HG02763 (cell line): Measurements from ENCODE around the gene LRP1B.
A peak's percentile ranks its signal among the peaks of the same experiment; 100 is the strongest.
"Not testable (repeated sequence)": the region's sequence is repeated elsewhere in the genome, so short reads cannot be mapped to it uniquely, and the experiment has no call there.

ENCODE experiments used
- ATAC-seq: cut with Tn5 transposase; IDR thresholded peaks from one replicate; pipeline ENCODE4 v1.9.1; 2021; ENCODE audit warnings: mild to moderate bottlenecking, moderate library complexity; ENCODE audit not compliant: unreplicated experiment

Gene LRP1B

DNA sequence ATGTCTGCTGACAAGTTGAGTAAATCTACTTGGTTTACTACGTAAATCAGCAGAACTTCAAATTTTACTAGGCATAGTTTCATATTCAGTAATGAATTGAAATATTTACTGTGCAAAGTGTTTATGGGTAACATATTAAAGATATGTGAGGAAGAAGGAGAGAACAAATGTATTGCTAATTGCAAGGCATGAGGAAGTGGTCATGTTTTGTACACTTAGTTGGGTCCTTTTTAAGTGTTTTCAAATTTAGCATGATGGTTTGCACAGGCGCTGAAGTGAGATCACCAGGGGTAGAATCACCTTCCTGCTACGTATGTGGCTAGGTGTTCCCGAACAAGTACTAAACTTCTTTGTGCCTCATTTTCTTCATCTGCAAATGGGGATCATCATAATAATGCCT, 1534.4 kb downstream of the LRP1B start:
- peak; percentile 54 for ATAC-seq

GRCh38 chr2:140595107-140595506, 1535.7 kb downstream of the LRP1B start:
- ATAC-seq, result no peak

GRCh38 chr2:140593132-140593531, 1537.7 kb downstream of the LRP1B start:
- no peak for ATAC-seq

DNA sequence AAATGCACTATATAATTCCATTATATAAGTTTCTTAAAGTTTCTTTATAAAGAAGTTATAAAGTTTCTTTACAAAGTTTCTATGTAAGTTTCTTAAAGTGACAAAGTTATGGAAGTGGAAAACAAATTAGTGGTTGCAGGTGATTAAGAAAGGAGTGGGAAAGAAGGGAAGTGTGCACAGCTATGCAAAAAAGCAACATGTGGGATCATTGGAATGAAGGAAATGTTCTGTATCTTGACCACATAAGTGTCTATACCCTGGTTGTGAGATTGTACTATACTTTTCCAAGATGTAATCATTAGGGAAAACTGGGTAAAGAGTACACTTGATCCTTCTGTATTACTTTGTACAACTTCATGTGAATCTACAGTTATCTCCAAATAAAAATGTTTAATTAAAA, 1541.1 kb downstream of the LRP1B start:
- ATAC-seq, result no peak

DNA sequence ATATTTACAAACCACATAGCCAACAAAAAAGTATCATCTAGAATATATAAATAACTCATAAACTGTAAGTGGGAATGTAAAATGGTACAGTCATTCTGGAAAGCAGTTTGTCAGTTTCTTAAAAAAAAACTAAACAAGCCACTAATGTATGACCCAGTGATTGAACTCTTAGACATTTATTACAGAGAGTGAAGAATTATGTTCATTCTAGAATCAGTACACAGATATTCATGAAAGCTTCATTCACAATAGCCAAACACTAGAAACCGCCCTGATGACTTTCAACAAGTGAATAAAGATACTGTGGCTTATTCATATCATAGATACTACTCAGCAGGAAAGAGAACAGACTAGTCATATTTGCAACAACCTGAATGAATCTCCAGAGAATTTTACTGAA, 1541.5 kb downstream of the LRP1B start:
- ATAC-seq, result no peak

DNA sequence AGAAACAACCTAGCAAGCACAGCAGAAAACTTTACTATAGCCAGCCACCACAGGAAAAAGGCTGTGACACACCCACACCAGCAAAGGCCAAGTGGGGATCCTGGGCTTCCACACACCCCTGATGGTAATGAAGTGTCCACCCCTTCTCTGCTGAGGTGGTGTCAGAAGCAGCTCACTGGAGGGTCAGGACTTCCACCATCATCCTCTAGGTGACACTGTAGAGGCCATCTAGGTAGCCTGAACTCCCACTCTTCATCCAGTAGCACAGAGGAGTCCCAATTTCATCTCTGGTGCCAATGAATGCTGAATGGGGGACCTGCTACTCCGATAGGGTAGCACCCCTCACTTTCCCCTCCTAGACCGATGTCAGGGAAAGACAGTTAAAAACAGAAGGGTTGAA, 1544.4 kb downstream of the LRP1B start:
- ATAC-seq, result peak; percentile 89

- no peak for ATAC-seq
Observed at GRCh38 chr2:140585016-140585415, 1545.8 kb downstream of the LRP1B start.

DNA sequence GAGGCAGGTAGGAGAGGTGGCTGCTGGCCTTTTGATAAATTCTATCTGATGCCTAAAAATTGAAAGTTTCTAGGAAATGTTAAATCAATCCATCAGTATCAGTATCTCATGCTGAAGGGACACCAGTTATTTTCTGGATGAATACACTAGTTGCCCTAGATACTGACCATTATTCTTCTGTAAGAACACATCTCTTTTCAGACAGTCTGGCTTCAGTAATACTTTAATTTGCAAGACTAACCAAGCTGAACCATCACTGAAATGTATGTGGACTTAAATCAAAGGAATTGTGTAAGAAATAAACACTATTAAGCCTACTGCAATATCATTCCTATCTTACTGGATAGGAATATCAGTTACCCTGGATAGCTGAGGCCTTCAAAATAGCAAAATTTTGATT, 1546.3 kb downstream of the LRP1B start:
- no peak for ATAC-seq

- no peak for ATAC-seq
Observed at GRCh38 chr2:140580532-140581151, 1550.2 kb downstream of the LRP1B start.

- no peak for ATAC-seq
Observed at GRCh38 chr2:140577453-140577852, 1553.4 kb downstream of the LRP1B start.

GRCh38 chr2:140567734-140568133, 1563.1 kb downstream of the LRP1B start:
- ATAC-seq, result no peak

GRCh38 chr2:140565756-140566155, 1565.1 kb downstream of the LRP1B start:
- no peak for ATAC-seq

- ATAC-seq, result no peak
Observed at GRCh38 chr2:140555701-140556100, 1575.1 kb downstream of the LRP1B start.

GRCh38 chr2:140552634-140553033, 1578.2 kb downstream of the LRP1B start:
- no peak for ATAC-seq

GRCh38 chr2:140551287-140551686, 1579.5 kb downstream of the LRP1B start:
- ATAC-seq, result no peak

GRCh38 chr2:140550821-140551220, 1580.0 kb downstream of the LRP1B start:
- no peak for ATAC-seq

DNA sequence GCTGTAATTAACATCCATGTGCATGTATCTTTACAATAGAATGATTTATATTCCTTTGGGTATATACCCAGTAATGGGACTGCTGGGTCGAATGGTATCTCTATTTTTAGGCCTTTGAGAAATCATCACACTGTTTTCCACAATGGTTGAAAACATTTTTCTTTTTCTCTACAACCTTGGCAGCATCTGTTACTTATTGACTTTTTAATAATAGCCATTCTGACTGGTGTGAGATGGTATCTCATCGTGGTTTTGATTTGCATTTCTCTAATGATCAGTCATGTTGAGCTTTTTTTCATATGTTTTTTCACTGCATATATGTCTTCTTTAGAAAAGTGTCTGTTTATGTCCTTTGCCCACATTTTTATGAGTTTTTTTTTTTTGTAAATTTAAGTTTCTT, 1586.0 kb downstream of the LRP1B start:
- not testable (repeated sequence) for ATAC-seq

DNA sequence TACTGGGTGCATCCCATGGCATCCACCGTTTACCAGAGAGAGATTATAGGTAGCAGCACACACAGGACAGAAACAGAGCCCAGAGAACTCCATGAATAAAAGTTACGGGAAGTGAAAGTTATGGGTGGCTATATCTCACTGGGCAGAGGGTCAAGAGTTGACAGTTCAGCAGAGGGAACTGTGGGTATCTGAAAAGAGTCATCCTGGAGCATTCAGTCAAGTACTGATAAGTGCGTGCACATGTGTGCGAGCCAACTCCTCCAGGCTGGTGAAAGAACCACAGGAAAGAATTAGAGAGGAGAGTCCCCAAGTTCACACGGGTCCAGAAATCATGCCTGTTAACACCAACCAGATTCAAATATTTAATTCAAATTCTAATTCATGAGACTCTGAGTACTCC, 1588.2 kb downstream of the LRP1B start:
- no peak for ATAC-seq

GRCh38 chr2:140539242-140539875, 1591.5 kb downstream of the LRP1B start:
- no peak for ATAC-seq

GRCh38 chr2:140529706-140530105, 1601.1 kb downstream of the LRP1B start:
- ATAC-seq, result no peak

DNA sequence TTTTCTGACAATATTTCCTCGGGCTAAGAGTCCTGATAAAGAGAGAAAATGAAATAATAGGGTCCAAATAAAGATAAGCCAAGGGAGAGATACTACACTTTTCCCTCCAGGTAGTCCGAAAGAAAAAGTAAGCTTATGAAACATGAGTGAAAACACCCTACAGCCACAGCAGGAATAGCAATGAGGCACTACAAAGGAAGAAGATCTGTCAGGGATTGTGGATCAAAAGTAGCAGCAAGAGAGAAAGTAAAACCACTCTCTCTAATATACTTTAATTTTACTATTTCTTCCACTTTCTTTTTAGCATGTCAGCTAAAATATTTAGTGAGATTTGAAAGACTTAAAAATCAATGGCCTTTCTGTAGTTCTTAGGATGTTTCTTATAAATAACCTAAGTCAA, 1601.8 kb downstream of the LRP1B start:
- no peak for ATAC-seq

- no peak for ATAC-seq
Observed at GRCh38 chr2:140526575-140526974, 1604.2 kb downstream of the LRP1B start.

DNA sequence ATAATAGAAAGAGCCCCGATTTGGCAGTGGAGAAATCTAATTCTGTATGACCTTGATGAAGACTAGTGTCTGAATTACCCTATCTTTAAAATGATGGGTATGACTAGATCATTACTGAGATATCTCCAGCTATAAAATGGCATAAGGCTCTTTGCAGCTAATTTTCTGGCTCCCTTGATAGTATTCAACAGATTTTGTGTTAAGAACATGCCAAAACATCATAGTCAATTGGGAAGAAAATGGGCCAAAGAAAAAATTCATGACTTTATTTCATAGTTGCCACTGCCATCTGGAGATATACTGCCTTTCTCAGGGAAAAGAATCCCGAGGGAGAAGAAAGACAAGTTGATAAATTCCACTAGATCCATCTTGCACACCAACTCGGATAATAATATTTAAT, 1618.7 kb downstream of the LRP1B start:
- no peak for ATAC-seq
